ENCODE data around the gene TRIM58. TPM values are rescaled to one million over a fixed set of nuclear protein-coding genes. Genes with fewer than 3 reads are reported as not detected.

Gene TRIM58
- total RNA-seq, 2 experiments from 2014 or later = 0.11 TPM; not detected in 1

GRCh38 chr1:247905181-247905580, 48.2 kb downstream of the TRIM58 start:
- H3K9me3 Mint-ChIP-seq = peaks cover 12% of the 10 kb centered on the region
- no peak overlapping the region for H3K27ac Mint-ChIP-seq
- intact Hi-C loops (cut with micrococcal nuclease) = no loop called here
- no peaks in the 10 kb centered on the region for H3K27me3 Mint-ChIP-seq
- DNase-seq = no peak
- peaks cover 5% of the 10 kb centered on the region for H3K36me3 Mint-ChIP-seq (ENCODE audit: low read depth)
- peaks cover 13% of the 10 kb centered on the region for H3K4me1 Mint-ChIP-seq (ENCODE audit: low read depth)
- no peak for ATAC-seq
- TF ChIP-seq, protein P1, sequence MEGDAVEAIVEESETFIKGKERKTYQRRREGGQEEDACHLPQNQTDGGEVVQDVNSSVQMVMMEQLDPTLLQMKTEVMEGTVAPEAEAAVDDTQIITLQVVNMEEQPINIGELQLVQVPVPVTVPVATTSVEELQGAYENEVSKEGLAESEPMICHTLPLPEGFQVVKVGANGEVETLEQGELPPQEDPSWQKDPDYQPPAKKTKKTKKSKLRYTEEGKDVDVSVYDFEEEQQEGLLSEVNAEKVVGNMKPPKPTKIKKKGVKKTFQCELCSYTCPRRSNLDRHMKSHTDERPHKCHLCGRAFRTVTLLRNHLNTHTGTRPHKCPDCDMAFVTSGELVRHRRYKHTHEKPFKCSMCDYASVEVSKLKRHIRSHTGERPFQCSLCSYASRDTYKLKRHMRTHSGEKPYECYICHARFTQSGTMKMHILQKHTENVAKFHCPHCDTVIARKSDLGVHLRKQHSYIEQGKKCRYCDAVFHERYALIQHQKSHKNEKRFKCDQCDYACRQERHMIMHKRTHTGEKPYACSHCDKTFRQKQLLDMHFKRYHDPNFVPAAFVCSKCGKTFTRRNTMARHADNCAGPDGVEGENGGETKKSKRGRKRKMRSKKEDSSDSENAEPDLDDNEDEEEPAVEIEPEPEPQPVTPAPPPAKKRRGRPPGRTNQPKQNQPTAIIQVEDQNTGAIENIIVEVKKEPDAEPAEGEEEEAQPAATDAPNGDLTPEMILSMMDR (IDR thresholded peaks at IDR 0.05) = no peak
- ChIA-PET POLR2A (no interaction called here), CTCF (no interaction called here)
- no peak overlapping the region for H3K4me3 Mint-ChIP-seq

- TF ChIP-seq, protein P1 (IDR thresholded peaks at IDR 0.05) = no peak
- peaks cover 12% of the 10 kb centered on the region for H3K9me3 Mint-ChIP-seq
- peaks cover 5% of the 10 kb centered on the region for H3K36me3 Mint-ChIP-seq (ENCODE audit: low read depth)
- DNase-seq (no peak), ATAC-seq (no peak)
- intact Hi-C loops (cut with micrococcal nuclease) = no loop called here
- peaks cover 13% of the 10 kb centered on the region for H3K4me1 Mint-ChIP-seq (ENCODE audit: low read depth)
- no peaks in the 10 kb centered on the region for H3K27me3 Mint-ChIP-seq
- peak overlapping the region; percentile 28 for H3K27ac Mint-ChIP-seq
- H3K4me3 Mint-ChIP-seq = peak overlapping the region; percentile 34
- ChIA-PET POLR2A (interaction anchor here (0.9 kb wide), 1 partner anchor 37 kb away, joined by 4 read pairs; no protein-coding TSS in a partner anchor), CTCF (interaction anchor here (0.8 kb wide), 1 partner anchor 30 kb away, joined by 3 read pairs; no protein-coding TSS in a partner anchor)
Measured at GRCh38 chr1:247905910-247906503, 49.0 kb downstream of the TRIM58 start.

DNA sequence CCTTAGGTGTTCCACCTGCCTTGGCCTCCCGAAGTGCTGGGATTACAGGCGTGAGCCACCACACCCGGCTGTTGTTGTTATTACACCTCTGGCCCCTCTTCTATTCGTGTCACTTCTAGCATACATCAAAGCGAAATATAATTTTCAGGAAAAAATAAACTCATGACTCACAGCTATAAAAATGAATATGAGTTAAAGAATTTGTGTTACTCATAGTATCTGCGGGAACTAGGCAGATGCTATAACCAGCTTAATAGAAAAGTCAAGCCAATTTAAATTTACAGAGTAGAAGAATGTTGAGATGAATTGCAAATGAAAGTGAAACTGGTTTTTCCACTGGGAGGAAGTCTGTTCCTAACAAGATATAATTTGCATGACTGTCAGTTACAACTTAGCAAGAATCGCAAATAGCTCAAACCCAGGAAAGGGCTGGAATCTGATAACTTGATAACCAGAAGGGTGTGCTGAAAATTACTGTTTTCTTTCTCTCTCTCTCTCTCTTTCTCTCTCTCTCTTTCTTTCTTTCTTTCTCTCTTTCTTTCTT, 49.6 kb downstream of the TRIM58 start:
- peak; percentile 38 for DNase-seq
- Mint-ChIP-seq H3K27ac (peak overlapping the region; percentile 28), H3K4me1 (ENCODE audit: low read depth) (peaks cover 13% of the 10 kb centered on the region), H3K9me3 (peaks cover 12% of the 10 kb centered on the region), H3K4me3 (peak overlapping the region; percentile 34), H3K36me3 (ENCODE audit: low read depth) (peaks cover 5% of the 10 kb centered on the region), H3K27me3 (no peaks in the 10 kb centered on the region)
- intact Hi-C loops (cut with micrococcal nuclease) = no loop called here
- TF ChIP-seq, protein P1 (IDR thresholded peaks at IDR 0.05) = peak; percentile 27
- CTCF ChIA-PET = interaction anchor here (0.8 kb wide), 1 partner anchor 30 kb away, joined by 3 read pairs; no protein-coding TSS in a partner anchor
- ATAC-seq = peak; percentile 88
- POLR2A ChIA-PET = interaction anchor here (0.9 kb wide), 1 partner anchor 37 kb away, joined by 4 read pairs; no protein-coding TSS in a partner anchor

DNA sequence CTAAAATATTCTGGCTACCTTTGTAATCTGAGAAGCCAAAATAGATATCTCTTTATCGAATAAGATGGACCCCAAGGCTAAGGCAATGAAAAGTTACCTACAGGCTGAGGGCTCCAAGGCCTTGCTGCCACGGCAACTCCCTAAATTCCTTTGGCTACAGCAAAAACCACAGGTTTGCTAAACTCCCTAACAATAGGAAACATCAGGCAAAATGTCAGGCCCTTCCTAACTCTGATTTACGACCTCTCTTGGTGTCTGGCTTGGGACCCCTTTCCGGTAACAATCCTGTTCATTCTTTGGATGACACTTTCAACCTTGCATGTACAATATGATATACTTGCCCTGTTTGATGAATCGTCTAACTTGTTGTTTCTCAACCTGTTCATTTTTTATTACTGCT, 51.8 kb downstream of the TRIM58 start:
- POLR2A ChIA-PET = no interaction called here
- H3K9me3 Mint-ChIP-seq = peaks cover 6% of the 10 kb centered on the region

More for the DNA sequence above, 51.8 kb downstream of the TRIM58 start:
- intact Hi-C loops (cut with micrococcal nuclease) = no loop called here
- TF ChIP-seq, protein P1 (IDR thresholded peaks at IDR 0.05) = no peak
- Mint-ChIP-seq H3K27ac (no peak overlapping the region), H3K36me3 (ENCODE audit: low read depth) (peaks cover 5% of the 10 kb centered on the region), H3K27me3 (no peaks in the 10 kb centered on the region), H3K4me1 (ENCODE audit: low read depth) (peaks cover 13% of the 10 kb centered on the region), H3K4me3 (no peak overlapping the region)
- ATAC-seq (no peak), DNase-seq (no peak)
- CTCF ChIA-PET = interaction anchor here (0.8 kb wide), 1 partner anchor 51 kb away, joined by 3 read pairs; no protein-coding TSS in a partner anchor

All from activated CD8-positive, alpha-beta T cell treated with anti-CD3 and anti-CD28 coated beads for 36 hours (primary cell).